ENCODE data around the gene MRPL42. TPM values are rescaled to one million over a fixed set of nuclear protein-coding genes. Genes with fewer than 3 reads are reported as not detected.

The MRPL42 gene
- total RNA-seq, 1 experiment from 2014 or later: 108 TPM

- H3K4ac ChIP-seq (ENCODE audit: low read depth, low read length): no peak overlapping the region
- no peak overlapping the region for H4K91ac ChIP-seq (ENCODE audit: insufficient read length, low read depth, low read length)
- H2BK120ac ChIP-seq (ENCODE audit: low read depth, low read length, poor library complexity, severe bottlenecking): no peak overlapping the region
- no CpG with 5 or more reads among the region's 6 CpGs for WGBS (ENCODE audit: extremely low coverage, insufficient read length, low lambda C conversion rate)
- H3K4me1 ChIP-seq (ENCODE audit: insufficient read depth, low read length): no peaks in the 10 kb centered on the region
- no peak overlapping the region for H3K4me2 ChIP-seq (ENCODE audit: insufficient read depth, insufficient read length, low read length)
- no peaks in the 10 kb centered on the region for H3K23me2 ChIP-seq (ENCODE audit: insufficient read length, low read depth, low read length, poor library complexity, severe bottlenecking)
- Mint-ChIP-seq H3K9me3 (no peaks in the 10 kb centered on the region), H3K4me1 (no peaks in the 10 kb centered on the region), H3K27ac (no peak overlapping the region), H3K4me3 (no peak overlapping the region), H3K27me3 (ENCODE audit: low read depth) (no peaks in the 10 kb centered on the region), H3K36me3 (ENCODE audit: insufficient read depth in 1 of 3, low read depth in 3 of 3) (peaks cover 7 to 13% (median 12%) of the 10 kb centered on the region in 3 experiments; a peak in 6 of 7 replicates)
- H3K56ac ChIP-seq (ENCODE audit: insufficient read length, low read depth, low read length): no peak overlapping the region
- no peak overlapping the region for H3K27ac ChIP-seq (ENCODE audit: insufficient read length, low read depth, low read length)
- H3K79me1 ChIP-seq (ENCODE audit: insufficient read depth, low read depth, low read length, poor library complexity, severe bottlenecking): no peaks in the 10 kb centered on the region
- no peak overlapping the region for H2AK5ac ChIP-seq (ENCODE audit: insufficient read length, low read length)
- no peak overlapping the region for H2BK5ac ChIP-seq (ENCODE audit: insufficient read length, low read length)
- no peaks in the 10 kb centered on the region for H3K27me3 ChIP-seq (ENCODE audit: insufficient read depth, low read length)
- no peak overlapping the region for H2BK12ac ChIP-seq (ENCODE audit: insufficient read length, low read depth, low read length)
- no peak overlapping the region for H2BK20ac ChIP-seq (ENCODE audit: low read depth, low read length, poor library complexity, severe bottlenecking)
- no peak overlapping the region for H3K18ac ChIP-seq (ENCODE audit: insufficient read length, low read depth, low read length)
- no peak for DNase-seq
- no peak overlapping the region for H3K9ac ChIP-seq (ENCODE audit: extremely low read depth, insufficient read length, low read length)
- no peak overlapping the region for H3K14ac ChIP-seq (ENCODE audit: insufficient read depth, low read length)
- H4K8ac ChIP-seq (replicated peaks; ENCODE audit: insufficient read length, low read depth, low read length): no peak overlapping the region
- H2AFZ ChIP-seq (ENCODE audit: low read length): no peak overlapping the region
- no peaks in the 10 kb centered on the region for H4K20me1 ChIP-seq (ENCODE audit: control insufficient read depth, insufficient read depth, insufficient read length)
- H3K23ac ChIP-seq (ENCODE audit: insufficient read length, low read depth, low read length): no peak overlapping the region
- H3T11ph ChIP-seq (ENCODE audit: low read length): no peak overlapping the region
- no peaks in the 10 kb centered on the region for H3K79me2 ChIP-seq (ENCODE audit: insufficient read depth, low read length)
- TF ChIP-seq CTCF (conservative IDR thresholded peaks at IDR 0.05): no peak
- no peak overlapping the region for H2BK15ac ChIP-seq (ENCODE audit: low read depth, low read length)
- no peak overlapping the region for H4K5ac ChIP-seq (ENCODE audit: insufficient read length, low read depth, low read length)
- H3K9me3 ChIP-seq (ENCODE audit: control insufficient read depth, low read depth, low read length): no peaks in the 10 kb centered on the region
Observed at GRCh38 chr12:93549174-93549573, 81.9 kb downstream of the MRPL42 start.

Data from H9 (cell line).